Thyroid gland (tissue), 4 donors: ENCODE data around the gene FCER2.

ENCODE experiments used
- POLR2A ChIP-seq, 2 donors: fragments of 450-650 bp; IDR thresholded peaks; one replicate each; pipeline ENCODE4 v1.6.1; 2017; ENCODE audit warnings: antibody characterized with exemption in 2 of 2, mild to moderate bottlenecking in 2 of 2, moderate library complexity in 1 of 2
- TF ChIP-seq, protein P1 (sequence below), 6 experiments: fragments of 200-600 bp in 3 of 6; fragments of 450-650 bp in 3 of 6; sonication (generic) in 3 of 6; IDR thresholded peaks; one replicate each; pipeline ENCODE4 v1.5.1; 2016 to 2019; ENCODE audit warnings: antibody characterized with exemption in 6 of 6, mild to moderate bottlenecking in 2 of 6, inconsistent platforms in 1 of 6, moderate library complexity in 1 of 6

DNA sequence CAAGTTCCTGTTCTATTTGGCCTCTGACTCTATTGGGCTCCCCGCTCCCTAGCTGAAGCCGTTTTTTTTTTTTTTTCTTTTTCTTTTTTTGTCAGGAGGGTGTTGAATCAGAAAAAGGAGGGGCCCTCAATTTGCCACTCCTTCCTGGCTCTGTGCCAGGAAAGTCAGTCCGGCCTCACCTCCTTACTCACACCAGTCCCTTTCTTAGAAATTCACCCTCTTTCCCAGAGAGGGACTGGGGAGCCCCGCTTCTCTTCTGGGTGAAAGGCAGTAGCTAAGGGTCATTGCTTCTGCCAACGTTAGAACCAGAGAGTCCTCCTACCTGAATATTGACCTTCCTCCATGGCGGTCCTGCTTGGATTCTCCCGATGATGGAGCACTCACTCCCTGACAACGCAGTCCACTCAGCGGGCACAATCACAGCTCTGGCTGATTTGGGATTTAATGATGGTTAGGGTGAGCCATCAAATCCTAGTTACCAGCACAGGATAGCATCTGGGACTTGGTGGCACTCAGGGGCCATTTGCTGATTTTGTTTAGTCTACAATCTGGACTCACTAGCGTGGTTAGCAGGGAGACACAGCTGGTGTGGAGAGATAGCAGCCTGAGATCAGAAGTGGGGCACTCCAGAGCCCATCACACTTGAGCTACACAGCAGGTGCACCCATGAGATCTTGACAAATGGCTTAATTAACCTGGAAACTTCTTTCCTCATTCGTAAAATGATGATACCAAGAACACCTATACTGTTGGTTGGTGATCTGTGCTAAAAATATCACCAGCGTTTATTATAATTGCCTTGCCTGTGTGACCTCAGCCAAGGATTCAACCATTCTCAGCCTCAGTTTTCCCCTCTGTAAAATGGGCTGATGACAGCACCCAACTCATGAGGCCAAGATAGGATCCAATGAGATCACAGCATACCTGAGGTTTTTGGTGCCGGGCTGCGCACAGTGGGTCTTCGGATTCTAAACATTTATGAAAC lies 2.2 kb downstream of the FCER2 start:
- TF ChIP-seq, protein P1, sequence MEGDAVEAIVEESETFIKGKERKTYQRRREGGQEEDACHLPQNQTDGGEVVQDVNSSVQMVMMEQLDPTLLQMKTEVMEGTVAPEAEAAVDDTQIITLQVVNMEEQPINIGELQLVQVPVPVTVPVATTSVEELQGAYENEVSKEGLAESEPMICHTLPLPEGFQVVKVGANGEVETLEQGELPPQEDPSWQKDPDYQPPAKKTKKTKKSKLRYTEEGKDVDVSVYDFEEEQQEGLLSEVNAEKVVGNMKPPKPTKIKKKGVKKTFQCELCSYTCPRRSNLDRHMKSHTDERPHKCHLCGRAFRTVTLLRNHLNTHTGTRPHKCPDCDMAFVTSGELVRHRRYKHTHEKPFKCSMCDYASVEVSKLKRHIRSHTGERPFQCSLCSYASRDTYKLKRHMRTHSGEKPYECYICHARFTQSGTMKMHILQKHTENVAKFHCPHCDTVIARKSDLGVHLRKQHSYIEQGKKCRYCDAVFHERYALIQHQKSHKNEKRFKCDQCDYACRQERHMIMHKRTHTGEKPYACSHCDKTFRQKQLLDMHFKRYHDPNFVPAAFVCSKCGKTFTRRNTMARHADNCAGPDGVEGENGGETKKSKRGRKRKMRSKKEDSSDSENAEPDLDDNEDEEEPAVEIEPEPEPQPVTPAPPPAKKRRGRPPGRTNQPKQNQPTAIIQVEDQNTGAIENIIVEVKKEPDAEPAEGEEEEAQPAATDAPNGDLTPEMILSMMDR (IDR thresholded peaks at IDR 0.05): no peak
- no peak for TF ChIP-seq POLR2A (IDR thresholded peaks at IDR 0.05)
